GM12878 (cell line): Measurements from ENCODE around the gene RPS6KA2. TPM values are rescaled to one million over a fixed set of nuclear protein-coding genes. Genes with fewer than 3 reads are reported as not detected.

ENCODE experiments used
- ATAC-seq: fragments of 200-7000 bp; cut with Tn5 transposase; 3 replicates; pipeline ENCODE4 v1.9.1; 2020; ENCODE audit warnings: mild to moderate bottlenecking, moderate library complexity
- BruUV-seq: library from RNA; stranded (reverse); fragments of 400-500 nt; replicated peaks from 2 replicates; lab custom pipeline; 2021; lab: Mats Ljungman, UMichigan
- CTCF ChIA-PET: fragments of 300-600 bp; sonication (Branson Sonifier 250); formaldehyde crosslinking; extraction: SDS; loops from one replicate; lab custom pipeline; 2021; ENCODE audit warnings: inconsistent platforms; lab: Yijun Ruan, JAX
- POLR2A ChIA-PET: fragments of 350-600 bp; formaldehyde crosslinking; extraction: SDS; loops from one replicate; lab custom pipeline; 2021; ENCODE audit warnings: inconsistent platforms; lab: Charles Lee
- RAD21 ChIA-PET: fragments of 300-600 bp; sonication (Branson Sonifier 250); formaldehyde crosslinking; loops from one replicate; lab custom pipeline; 2023; ENCODE audit warnings: antibody characterized with exemption; ENCODE audit not compliant: unreplicated experiment; lab: Charles Lee
- SMC1A ChIA-PET: fragments of 300-600 bp; sonication (Branson Sonifier 250); formaldehyde crosslinking; loops from one replicate; lab custom pipeline; 2023; ENCODE audit not compliant: unreplicated experiment, uncharacterized antibody; lab: Charles Lee
- DNase-seq: peaks from one replicate; pipeline ENCODE4 v3.0.0-alpha.2; 2011; ENCODE audit warnings: low read depth, low spot score
- FAIRE-seq: peaks from 3 replicates; lab custom pipeline; 2011; peaks lifted over from hg19 to GRCh38; lab: Jason Lieb, UNC
- H2AFZ ChIP-seq: 2 replicates; pipeline ENCODE4 v1.6.0; 2011; ENCODE audit warnings: low read depth, low read length, control low read depth; ENCODE audit not compliant: control insufficient read depth
- H3K27ac ChIP-seq: 2 replicates; pipeline ENCODE4 v1.5.1; 2011; ENCODE audit warnings: control low read depth; ENCODE audit not compliant: control insufficient read depth, insufficient read depth
- H3K27me3 ChIP-seq, 2 experiments: replicated peaks in 1 of 2; 2 replicates each; pipeline versions ENCODE4 v1.6.0 to v1.6.1; 2011; ENCODE audit warnings: low read length in 1 of 2; ENCODE audit not compliant: control insufficient read depth in 2 of 2, insufficient read depth in 2 of 2
- H3K36me3 ChIP-seq, 2 experiments: 2 replicates each; pipeline ENCODE4 v1.5.1; 2011; ENCODE audit warnings: low read length in 1 of 2; ENCODE audit not compliant: control insufficient read depth in 2 of 2, insufficient read depth in 2 of 2
- H3K4me1 ChIP-seq: 2 replicates; pipeline ENCODE4 v1.6.1; 2011; ENCODE audit warnings: mild to moderate bottlenecking, low read length, moderate library complexity, mixed read lengths; ENCODE audit not compliant: control insufficient read depth, insufficient read depth
- H3K4me2 ChIP-seq: 2 replicates; pipeline ENCODE4 v1.6.0; 2011; ENCODE audit warnings: control low read depth; ENCODE audit not compliant: control insufficient read depth, insufficient read depth
- H3K4me3 ChIP-seq: fragments of 200-600 bp; sonication (generic); 2 replicates; pipeline ENCODE4 v1.5.1; 2016
- H3K79me2 ChIP-seq: 2 replicates; pipeline ENCODE4 v1.6.0; 2011; ENCODE audit warnings: low read length; ENCODE audit not compliant: control insufficient read depth, insufficient read depth
- H3K9ac ChIP-seq: 2 replicates; pipeline ENCODE4 v1.8.0; 2011; ENCODE audit warnings: low read length, control low read depth, mixed read lengths; ENCODE audit not compliant: control insufficient read depth, insufficient read depth
- H3K9me3 ChIP-seq: replicated peaks from 3 replicates; pipeline ENCODE4 v1.5.1; 2011; ENCODE audit warnings: mild to moderate bottlenecking, low read length; ENCODE audit not compliant: control insufficient read depth, insufficient read depth
- H4K20me1 ChIP-seq: 2 replicates; pipeline ENCODE4 v1.6.0; 2011; ENCODE audit not compliant: control insufficient read depth, insufficient read depth
- BACH1 ChIP-seq: fragments of 450-650 bp; IDR thresholded peaks from 2 replicates; pipeline ENCODE4 v1.6.1; 2017; ENCODE audit warnings: mild to moderate bottlenecking, borderline replicate concordance
- TCF7 ChIP-seq: IDR thresholded peaks from 2 replicates; pipeline ENCODE4 v1.6.1; 2014; ENCODE audit warnings: antibody characterized with exemption, borderline replicate concordance
- WGBS: methylation state at CpG from one replicate; pipeline ENCODE4 v1.1.6; 2016; ENCODE audit warnings: low lambda C conversion rate; ENCODE audit not compliant: insufficient replicate concordance, insufficient coverage; ENCODE audit errors: missing lambda C conversion rate; 5-methylcytosine and 5-hydroxymethylcytosine counted together
- in situ Hi-C: fragments of 300-500 bp; cut with MboI; formaldehyde crosslinking; loops from 9 replicates; pipeline ENCODE4 v1.14.3; 2018; ENCODE audit warnings: mixed read lengths
- intact Hi-C: fragments of 100-400 bp; cut with micrococcal nuclease; formaldehyde crosslinking; loops from one replicate; pipeline ENCODE4 v1.14.2; 2022; ENCODE audit not compliant: unreplicated experiment
- polyA plus RNA-seq, 11 experiments: library from polyadenylated mRNA; depleted of rRNA in 4 of 11; unstranded in 6 of 11; stranded (reverse) in 5 of 11; fragments of >200 nt; fragmentation: Nextera tagmentation in 4 of 11; fragmentation: Illumina TruSeq in 1 of 11; extraction: Ambion mirVana in 4 of 11; extraction: Trizol in 1 of 11; gene quantifications; 1 replicate in 1 of 11; 2 replicates in 10 of 11; pipeline versions ENCODE4 v1.2.1 to v1.2.3, GENCODE V29; 2011 to 2016; ENCODE audit warnings: inconsistent platforms in 2 of 11, missing spikeins in 2 of 11, low read depth in 1 of 11
- total RNA-seq, 4 experiments: library from RNA; depleted of rRNA in 3 of 4; stranded (reverse); fragments of >200 nt in 3 of 4; fragmentation: Illumina TruSeq in 1 of 4; extraction: Trizol in 1 of 4; gene quantifications; 2 replicates each; pipeline versions ENCODE4 v1.2.1 to v1.2.3, GENCODE V29; 2013 to 2021
- TF ChIP-seq, protein P1 (sequence below): fragments of 150-350 bp; IDR thresholded peaks from 2 replicates; pipeline ENCODE4 v1.6.1; 2014; ENCODE audit warnings: mild to moderate bottlenecking, low read depth, low read length
- TF ChIP-seq, protein P2 (sequence below): IDR thresholded peaks from 2 replicates; pipeline ENCODE4 v1.6.1; 2011; ENCODE audit warnings: low read depth, low read length, improper control_type of control experiment, borderline replicate concordance
- TF ChIP-seq, protein P3 (sequence below), 3 experiments: IDR thresholded peaks in 2 of 3; conservative IDR thresholded peaks in 1 of 3; 2 replicates each; pipeline ENCODE4 v1.5.1; 2011; ENCODE audit warnings: low read depth in 3 of 3, low read length in 3 of 3, mild to moderate bottlenecking in 3 of 3, control low read depth in 2 of 3, moderate library complexity in 2 of 3, inconsistent platforms in 1 of 3, mixed read lengths in 1 of 3; ENCODE audit not compliant: control insufficient read depth in 2 of 3, insufficient read depth in 1 of 3; ENCODE audit errors: extremely low read depth in 1 of 3

Gene RPS6KA2
- total and polyA plus RNA-seq, 10 of the 15 experiments (the other 5 are each of a cell fraction or from before 2014, with no cell fraction given), result 0.02 to 1.0 (median 0.22) TPM; not detected in 1

DNA sequence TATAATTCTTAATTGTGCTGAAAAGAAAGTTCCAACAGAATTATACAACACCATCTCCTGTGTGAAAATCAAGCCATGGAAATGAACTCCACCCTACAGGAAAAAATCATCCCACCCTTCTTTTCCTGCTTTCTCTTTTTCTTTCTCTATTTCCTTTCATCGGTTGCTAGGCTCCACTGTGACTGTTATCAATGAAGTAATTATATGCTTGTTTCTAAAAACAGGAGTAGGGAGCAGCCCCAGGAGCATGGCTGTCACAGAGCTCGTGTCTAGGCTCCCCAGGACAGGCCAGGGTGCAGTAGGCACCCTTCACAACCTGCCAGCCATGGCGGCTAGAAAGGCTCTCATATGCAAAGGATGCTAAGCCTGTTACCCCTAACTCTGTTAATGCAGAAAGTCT is 257.3 kb downstream of the RPS6KA2 start:
- ATAC-seq, result no peak
- DNase-seq, result no peak
- Histone ChIP-seq H2AFZ (no peak overlapping the region), H3K4me1 (no peaks in the 10 kb centered on the region), H3K27me3 (no peaks in the 10 kb centered on the region), H3K79me2 (no peaks in the 10 kb centered on the region; the same call in 1 of the 2 replicates), H3K4me2 (no peak overlapping the region), H3K36me3 (peaks cover 0 to 14% of the 10 kb centered on the region in 2 experiments; a peak in 2 of 4 replicates), H3K9me3 (no peaks in the 10 kb centered on the region), H4K20me1 (no peaks in the 10 kb centered on the region), H3K4me3 (no peak overlapping the region), H3K9ac (no peak overlapping the region), H3K27ac (no peak overlapping the region)
- POLR2A ChIA-PET, result no interaction called here
- TF ChIP-seq, protein P1, sequence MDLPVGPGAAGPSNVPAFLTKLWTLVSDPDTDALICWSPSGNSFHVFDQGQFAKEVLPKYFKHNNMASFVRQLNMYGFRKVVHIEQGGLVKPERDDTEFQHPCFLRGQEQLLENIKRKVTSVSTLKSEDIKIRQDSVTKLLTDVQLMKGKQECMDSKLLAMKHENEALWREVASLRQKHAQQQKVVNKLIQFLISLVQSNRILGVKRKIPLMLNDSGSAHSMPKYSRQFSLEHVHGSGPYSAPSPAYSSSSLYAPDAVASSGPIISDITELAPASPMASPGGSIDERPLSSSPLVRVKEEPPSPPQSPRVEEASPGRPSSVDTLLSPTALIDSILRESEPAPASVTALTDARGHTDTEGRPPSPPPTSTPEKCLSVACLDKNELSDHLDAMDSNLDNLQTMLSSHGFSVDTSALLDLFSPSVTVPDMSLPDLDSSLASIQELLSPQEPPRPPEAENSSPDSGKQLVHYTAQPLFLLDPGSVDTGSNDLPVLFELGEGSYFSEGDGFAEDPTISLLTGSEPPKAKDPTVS, result no peak
- TF ChIP-seq, protein P2, sequence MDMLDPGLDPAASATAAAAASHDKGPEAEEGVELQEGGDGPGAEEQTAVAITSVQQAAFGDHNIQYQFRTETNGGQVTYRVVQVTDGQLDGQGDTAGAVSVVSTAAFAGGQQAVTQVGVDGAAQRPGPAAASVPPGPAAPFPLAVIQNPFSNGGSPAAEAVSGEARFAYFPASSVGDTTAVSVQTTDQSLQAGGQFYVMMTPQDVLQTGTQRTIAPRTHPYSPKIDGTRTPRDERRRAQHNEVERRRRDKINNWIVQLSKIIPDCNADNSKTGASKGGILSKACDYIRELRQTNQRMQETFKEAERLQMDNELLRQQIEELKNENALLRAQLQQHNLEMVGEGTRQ, result no peak
- TF ChIP-seq, protein P3, sequence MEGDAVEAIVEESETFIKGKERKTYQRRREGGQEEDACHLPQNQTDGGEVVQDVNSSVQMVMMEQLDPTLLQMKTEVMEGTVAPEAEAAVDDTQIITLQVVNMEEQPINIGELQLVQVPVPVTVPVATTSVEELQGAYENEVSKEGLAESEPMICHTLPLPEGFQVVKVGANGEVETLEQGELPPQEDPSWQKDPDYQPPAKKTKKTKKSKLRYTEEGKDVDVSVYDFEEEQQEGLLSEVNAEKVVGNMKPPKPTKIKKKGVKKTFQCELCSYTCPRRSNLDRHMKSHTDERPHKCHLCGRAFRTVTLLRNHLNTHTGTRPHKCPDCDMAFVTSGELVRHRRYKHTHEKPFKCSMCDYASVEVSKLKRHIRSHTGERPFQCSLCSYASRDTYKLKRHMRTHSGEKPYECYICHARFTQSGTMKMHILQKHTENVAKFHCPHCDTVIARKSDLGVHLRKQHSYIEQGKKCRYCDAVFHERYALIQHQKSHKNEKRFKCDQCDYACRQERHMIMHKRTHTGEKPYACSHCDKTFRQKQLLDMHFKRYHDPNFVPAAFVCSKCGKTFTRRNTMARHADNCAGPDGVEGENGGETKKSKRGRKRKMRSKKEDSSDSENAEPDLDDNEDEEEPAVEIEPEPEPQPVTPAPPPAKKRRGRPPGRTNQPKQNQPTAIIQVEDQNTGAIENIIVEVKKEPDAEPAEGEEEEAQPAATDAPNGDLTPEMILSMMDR (IDR thresholded peaks at IDR 0.05 in 2 of 3, conservative IDR thresholded peaks at IDR 0.05 in 1 of 3; ENCODE audit: control insufficient read depth in 2 of 3, extremely low read depth in 1 of 3, insufficient read depth in 1 of 3, low read depth in 3 of 3, low read length in 3 of 3), result no peak
- TF ChIP-seq TCF7, result no peak
- TF ChIP-seq BACH1, result no peak
- CTCF ChIA-PET, result no interaction called here
- SMC1A ChIA-PET, result no interaction called here
- WGBS, result 79% methylated on average over 3 of the region's 3 CpGs
- in situ Hi-C loops (no loop called here), intact Hi-C loops (no loop called here)
- no TSS peak for BruUV-seq
- RAD21 ChIA-PET, result interaction anchor here (1.1 kb wide), 1 partner anchor 12 kb away, joined by 3 read pairs; no protein-coding TSS in a partner anchor
- no peak for FAIRE-seq
